Loucy (cell line): ENCODE data around the gene CD9.

Experiments
- CTCF ChIP-seq: fragments of 200-600 bp; sonication (generic); conservative IDR thresholded peaks from 2 replicates; pipeline ENCODE4 v1.5.1; 2014; ENCODE audit warnings: mild to moderate bottlenecking, antibody characterized with exemption, low read length
- EZH2phosphoT487 ChIP-seq: fragments of 200-600 bp; IDR thresholded peaks from 2 replicates; pipeline ENCODE4 v1.6.1; 2018; ENCODE audit warnings: antibody characterized with exemption, mild to moderate bottlenecking, moderate library complexity, borderline replicate concordance

GRCh38 chr12:6215932-6216494 lies 15.8 kb downstream of the CD9 start:
- no peak for TF ChIP-seq CTCF
- TF ChIP-seq EZH2phosphoT487: no peak
